HG02885 (cell line): Measurements from ENCODE around the gene PPA1.
A peak's percentile ranks its signal among the peaks of the same experiment; 100 is the strongest.
"Not testable (repeated sequence)": the region's sequence is repeated elsewhere in the genome, so short reads cannot be mapped to it uniquely, and the experiment has no call there.

Experiments
- ATAC-seq: cut with Tn5 transposase; IDR thresholded peaks from one replicate; pipeline ENCODE4 v1.9.1; 2021; ENCODE audit warnings: mild to moderate bottlenecking; ENCODE audit not compliant: unreplicated experiment, poor library complexity

The PPA1 gene

DNA sequence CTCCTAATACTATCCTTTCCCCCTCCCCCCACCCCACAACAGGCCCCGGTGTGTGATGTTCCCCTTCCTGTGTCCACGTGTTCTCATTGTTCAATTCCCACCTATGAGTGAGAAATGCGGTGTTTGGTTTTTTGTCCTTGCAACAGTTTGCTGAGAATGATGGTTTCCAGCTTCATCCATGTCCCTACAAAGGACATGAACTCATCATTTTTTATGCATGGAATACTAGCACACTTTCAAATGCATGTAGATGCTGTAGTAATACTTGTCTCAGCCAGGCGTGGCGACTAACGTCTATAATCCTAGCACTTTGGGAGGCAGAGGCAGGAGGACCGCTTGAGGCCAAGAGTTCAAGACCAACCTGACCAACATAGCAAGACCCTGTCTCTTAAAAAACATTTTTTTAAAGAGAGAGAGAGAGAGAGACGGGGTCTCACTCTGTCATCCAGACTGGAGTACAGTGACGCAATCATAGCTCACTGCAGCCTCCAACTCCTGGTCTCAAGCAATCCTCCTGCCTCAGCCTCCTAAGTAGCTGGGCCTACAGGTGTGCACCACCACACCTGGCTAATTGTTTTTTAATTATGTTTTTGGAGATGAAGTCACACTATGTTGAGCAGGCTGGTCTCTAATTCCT, 10.3 kb downstream of the PPA1 start:
- not testable (repeated sequence) for ATAC-seq

DNA sequence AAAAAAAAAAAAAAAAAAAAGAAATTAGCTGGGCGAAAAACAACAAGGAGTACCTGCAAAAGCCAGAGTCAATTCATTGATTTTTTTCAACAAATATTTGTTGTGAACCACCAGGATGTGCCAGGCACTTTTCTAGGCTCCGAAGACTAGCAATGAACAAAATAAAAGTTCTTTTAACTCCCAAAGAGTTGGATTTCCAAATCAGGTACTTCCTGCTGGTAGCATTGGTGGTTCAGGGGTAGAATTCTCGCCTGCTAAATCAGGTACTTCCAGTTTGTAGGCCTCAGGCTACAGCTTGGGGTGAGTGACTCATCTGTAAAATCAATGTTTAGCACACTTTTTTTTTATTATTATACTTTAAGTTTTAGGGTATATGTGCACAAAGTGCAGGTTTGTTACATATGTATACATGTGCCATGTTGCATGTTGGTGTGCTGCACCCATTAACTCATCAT, 10.9 kb downstream of the PPA1 start:
- ATAC-seq, result no peak

DNA sequence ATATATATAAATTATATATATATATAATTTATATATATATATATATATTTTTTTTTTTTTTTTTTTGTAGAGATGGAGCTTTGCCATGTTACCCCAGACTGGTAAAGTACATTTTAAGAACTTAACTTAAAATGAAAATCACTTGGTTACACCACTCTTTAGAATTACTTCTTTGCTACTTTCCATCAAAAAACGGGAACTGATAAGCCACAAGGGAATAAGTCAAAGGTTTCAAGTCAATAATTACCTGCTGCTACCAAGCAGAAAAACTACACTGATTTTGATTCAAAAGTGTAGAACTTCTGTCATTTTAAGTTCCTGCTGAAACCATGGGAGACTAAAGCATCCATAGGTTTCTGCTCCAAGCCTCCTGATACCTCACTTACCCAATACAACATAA, 12.2 kb downstream of the PPA1 start:
- peak; percentile 13 for ATAC-seq

DNA sequence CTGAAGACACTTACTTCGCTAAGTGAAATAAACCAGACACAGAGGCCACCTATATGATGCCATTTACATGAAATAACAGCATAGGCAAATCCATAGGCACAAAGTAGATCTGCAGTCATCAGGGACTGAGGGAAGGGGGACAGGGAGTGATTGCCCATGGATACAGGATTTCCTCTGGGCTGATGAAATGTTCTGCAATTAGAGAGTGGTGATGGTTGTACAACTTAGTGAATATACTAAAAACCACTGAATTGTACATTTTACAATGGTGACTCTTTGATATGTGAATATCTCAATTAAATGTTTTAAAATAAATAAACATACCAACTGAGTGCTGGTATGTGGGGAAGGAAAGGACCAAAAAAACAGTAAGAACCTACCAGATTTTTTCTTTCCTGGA, 20.4 kb downstream of the PPA1 start:
- ATAC-seq, result no peak

DNA sequence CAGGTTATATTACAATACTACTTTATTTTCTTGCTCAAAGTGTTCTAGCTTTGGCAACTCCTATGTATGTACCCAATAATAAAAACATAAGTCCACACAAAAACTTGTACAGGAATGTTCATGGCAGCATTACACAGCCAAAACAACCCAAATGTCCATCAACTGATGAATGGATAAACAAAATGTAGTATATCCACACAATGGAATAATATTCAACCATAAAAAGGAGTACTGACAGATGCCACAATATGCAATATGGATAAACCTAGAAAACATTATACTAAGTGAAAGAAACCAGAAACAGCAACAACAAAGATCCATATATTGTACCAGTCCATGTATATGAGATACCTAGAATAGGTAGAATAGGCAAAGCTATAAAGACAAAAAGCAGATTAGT, 21.0 kb downstream of the PPA1 start:
- ATAC-seq, result no peak

DNA sequence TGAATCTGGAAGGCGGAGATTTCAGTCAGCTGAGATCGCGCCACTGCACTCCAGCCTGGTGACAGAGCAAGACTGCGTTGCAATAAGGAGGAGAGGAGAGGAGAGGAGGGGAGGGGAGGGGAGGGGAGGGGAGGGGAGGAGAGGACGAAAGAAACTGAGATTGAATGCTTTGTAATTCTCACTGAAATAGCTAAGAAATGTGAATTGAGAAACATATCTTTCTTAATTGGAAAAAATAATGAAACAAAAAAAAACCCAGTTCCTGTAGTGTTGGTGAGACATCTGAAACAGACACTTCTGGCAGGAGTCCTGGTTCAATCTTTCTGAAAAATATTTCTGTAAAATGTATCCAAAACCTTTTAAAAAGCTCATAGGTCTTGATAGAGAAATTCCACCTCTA, 26.5 kb downstream of the PPA1 start:
- no peak for ATAC-seq

DNA sequence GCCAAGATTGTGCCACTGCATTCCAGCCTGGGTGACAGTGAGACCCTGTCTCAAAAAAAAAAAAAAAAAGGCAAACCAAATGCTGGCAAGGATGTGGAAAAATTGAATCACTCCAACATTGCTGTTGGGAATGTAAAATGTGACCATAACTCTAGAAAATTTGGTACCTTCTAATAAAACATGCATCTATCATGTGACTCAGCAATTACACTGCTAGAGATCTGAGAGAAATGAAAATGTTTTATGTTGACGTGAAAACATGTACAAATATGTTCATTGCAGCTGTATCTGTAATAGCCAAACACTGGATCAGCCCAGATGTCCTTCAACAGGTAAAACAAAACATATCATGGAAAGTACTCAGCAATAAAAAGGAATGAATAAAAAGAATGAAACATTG, 32.1 kb downstream of the PPA1 start:
- ATAC-seq, result no peak

DNA sequence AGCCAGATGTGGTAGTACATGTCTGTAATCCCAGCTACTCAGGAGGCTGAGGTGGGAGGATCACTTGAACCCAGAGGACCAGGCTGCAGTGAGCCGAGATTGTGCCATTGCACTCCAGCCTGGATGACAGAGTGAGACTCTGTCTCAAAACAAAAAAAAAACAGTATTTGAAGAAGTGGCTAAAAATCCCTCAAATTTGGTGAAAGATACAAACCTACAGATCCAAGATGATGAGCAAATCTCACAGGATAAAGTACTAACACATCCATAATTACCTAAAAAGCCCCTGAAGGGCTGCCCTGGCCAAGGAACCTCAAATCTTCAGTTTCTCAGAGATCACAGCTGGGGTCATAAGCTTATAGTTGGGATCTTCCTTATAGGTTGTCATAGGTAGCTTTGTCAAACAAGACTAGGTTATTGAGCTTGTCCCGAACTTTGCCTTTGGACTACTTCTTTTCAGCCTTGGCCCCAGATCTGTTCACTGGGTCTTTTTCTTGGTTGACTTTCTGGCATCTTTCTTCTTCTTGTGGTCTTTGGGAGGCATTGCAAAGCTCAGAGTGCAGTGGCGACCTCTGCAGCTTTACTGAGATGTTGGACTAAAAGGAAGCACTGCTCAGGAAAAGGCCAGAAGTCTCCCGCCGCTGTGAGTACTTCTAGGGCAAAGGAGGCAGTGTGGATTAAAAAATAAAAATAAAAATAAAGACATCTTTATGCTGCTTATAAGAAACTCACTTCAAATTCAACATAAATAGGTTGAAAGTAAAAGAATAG, 34.3 kb downstream of the PPA1 start:
- ATAC-seq, result no peak

DNA sequence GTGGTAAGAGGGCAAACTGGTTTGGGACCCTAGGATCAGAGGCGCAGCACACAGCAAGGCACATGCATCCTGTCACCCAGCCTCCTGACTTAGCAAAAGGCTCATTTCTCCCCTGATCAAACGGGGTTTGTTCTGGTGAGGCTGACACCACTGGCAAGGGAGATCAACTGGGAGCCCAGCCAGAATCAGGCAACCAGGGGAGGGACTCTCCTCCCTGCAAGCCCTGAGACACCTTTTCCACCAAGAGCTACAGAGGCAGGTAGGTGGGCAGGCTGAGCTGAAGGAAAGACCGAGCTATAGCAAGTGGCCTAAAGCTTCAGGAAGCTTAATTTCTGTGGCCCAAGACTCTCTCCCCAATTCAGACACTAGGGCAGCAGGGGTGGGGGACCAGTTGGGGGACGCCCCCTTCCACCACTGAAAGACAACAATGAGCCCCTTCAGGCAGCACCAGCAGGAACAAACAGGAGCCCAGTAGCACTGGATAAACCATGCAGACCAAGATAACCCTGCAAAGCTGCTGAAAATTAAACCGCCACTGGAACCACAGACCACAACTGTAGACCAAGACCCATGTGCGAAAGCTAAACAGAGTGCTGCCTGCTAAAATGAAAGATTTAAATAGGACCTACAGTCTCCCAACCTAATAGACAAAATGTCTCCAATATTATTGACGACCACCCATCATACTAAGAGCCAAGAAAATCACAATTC, 35.8 kb downstream of the PPA1 start:
- no peak for ATAC-seq

DNA sequence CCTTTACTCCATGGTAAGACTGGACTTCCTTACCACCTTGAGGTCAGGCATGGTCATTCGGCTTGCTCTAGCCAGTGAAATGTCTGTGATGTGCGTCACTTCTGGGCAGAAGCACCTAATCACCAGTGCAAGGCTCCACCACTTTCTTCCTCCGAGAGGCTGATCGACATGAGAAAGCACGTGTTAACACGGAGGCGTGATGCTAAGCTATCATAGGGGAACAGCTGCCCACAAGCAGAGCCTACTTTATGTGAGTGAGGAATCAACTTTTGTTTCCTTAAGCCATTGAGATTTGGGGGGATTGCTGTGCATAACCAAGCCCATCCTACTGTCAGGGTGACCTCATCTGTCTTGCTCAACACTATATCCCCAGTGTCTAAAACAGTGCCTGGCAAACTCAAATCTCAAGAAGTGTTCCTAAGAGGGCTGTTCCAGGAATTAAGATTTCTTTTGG, 39.8 kb downstream of the PPA1 start:
- ATAC-seq, result no peak

DNA sequence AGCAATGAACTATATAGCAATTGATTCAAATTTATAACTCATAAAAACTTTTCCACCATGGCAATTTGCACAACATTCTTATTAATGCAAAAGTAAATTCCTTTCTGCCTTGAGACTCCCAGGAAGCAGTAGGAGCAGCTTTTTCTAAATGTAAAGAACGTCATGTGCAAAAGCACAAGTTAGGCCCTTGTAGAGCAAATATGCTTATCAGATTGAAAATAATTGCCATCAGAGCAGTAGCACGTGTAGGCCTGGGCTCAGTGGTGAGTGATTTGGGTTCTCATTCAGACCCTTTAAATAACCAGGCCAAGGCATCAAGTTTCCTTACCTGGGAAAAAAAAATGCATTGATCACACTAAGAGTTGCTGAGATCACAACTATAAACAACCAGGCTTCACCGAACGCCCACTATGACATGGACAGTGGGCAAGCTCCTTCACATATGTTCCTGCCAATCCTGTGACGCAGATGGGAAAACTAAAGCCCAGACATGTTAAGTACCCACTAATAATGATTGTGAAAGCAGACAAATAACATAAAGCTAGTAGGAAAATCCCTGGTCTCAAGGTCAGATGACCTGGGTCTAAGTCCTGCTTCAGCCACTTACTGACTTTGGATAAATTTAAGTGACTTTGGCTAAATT, 40.8 kb downstream of the PPA1 start:
- no peak for ATAC-seq

DNA sequence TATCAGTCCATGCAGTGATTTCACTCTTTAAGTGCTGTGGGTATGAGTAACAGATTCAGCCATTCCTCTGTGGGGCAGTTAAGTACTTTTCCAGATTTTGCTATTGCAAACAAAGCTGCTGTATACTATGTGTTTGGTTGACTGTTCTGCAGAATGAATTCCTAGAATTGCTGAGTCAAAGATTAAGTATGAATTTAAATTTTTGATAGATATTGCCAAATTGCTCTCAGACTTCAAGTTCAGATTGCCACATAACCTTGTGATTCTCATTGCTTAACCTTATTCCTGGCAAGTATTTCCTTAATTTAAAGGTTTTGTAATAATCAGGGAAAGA, 41.3 kb downstream of the PPA1 start:
- ATAC-seq, result no peak

DNA sequence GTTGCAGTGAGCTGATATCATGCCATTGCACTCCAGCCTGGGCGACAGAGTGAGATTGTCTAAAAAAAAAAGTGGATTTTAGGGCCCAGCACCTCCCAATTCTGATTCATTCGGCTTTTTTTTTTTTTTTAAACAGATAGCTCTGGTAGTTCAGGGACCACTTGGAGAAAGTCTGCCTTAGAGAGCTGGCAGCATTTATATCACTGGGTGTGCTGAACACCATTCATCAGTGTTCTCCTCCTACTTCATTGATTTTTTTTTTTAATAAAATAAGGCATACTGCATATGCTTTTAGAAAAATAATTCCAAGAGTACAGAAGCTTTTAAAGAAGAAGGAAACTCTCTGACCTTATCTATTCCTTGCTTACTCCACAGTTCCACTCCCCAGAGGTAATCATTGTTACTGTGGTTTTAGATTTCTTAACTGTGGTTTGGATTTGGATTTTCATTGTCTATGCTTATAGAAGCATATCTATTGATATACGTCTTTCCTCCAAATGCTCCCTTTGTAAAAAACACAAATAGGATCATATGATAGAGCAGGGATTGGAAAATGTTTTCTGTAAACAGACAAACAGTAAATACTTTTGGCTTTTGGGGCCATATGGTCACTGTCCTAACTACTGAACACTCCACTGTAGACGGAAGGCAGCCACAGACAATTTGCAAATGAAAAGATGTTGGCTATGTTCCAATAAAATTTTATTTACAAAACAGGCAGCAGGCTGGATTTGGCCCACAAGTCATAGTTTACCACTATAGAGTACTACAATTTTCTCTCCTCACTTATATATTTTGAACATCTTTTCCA, 41.9 kb downstream of the PPA1 start:
- no peak for ATAC-seq

DNA sequence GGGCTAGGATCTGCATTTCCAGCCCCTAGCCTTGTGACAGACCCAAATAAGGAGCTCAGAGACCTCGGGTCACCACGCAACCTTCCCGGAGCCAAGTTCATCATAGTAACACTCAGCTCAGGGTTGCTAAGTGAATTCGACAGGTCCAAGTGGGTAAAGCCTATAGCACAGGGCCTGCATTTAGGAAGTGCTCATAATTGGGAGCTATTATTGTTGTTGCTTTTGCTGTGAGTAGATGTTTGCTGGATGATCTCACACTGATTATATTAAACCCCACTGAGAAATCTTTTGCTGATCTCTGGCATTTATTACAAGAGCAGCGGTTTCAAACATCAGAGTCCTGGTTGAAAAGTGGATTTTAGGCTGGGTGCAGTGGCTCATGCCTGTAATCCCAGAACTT, 42.6 kb downstream of the PPA1 start:
- ATAC-seq, result no peak

DNA sequence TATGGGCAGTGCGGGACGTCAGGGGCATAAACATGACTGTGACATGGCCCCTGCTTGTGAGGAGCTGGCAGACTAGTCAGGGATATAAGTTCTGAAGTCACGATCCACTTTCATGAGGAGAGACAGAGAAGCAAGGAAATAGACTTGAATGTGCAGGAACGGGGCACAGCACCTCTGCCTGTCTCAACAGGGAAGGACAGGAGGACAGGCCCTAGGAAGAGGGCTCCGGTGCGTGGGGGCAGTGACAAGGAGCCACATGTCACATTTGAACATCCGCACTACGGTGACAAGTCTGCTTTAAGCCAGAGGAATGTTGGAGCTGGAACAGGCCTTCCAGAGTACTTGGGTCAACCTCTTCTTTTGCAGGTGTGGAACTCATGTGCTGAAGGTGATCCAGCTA, 43.1 kb downstream of the PPA1 start:
- ATAC-seq, result no peak

DNA sequence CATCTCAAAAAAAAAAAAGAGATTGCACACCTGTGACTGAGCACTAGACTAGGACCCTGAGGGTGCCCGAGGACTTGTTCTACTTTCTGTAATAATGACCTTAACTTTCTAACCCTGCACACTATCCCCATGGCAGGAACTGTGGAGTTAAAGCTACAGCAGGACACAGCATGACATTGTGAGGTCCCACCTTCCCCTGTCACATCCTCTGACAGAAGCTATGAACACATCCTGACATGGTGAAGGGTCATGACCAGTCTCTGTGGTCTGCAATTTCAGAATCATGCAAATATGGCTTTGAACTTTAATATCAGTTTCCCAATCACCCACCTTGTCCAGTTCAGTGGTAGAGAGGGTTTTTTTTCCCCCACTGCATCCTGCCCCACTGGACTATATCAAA, 44.5 kb downstream of the PPA1 start:
- no peak for ATAC-seq

DNA sequence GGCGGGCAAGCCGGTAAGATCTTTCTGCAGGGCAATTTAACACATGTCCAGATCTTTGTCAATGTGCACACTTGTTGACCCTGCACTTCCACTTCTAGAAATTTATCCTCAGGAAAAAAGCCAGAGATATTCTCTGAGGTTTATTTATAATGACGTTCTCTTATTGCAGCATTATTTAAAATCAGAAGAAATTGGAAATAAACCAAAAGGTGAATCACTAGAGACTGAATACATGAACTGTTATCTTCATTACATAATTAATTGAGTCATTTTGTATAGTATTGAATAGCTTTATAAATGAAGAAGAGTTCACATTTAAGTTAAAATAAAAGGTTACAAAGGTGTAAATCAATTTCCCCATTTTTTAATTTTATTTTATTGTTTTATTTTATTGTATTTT, 46.7 kb downstream of the PPA1 start:
- ATAC-seq, result no peak

DNA sequence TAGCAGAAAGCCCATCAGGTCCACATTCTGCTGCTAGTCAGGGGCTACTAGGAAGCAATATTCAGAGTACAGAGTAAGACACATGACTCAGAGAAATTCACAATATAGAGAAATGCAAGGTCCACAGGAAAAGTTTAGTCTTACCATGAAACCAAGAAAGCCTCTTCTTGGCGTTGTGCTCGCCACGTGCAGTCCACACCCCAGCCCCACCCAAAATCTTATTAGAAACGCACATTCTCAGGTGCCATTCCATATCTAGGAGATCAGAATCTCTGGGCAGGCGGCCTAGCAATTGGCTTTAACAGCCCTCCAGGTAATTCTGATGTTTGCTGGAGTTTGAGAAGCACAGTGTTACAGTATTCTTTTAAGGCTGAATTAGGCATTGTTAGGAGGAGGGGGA, 47.1 kb downstream of the PPA1 start:
- ATAC-seq, result no peak

DNA sequence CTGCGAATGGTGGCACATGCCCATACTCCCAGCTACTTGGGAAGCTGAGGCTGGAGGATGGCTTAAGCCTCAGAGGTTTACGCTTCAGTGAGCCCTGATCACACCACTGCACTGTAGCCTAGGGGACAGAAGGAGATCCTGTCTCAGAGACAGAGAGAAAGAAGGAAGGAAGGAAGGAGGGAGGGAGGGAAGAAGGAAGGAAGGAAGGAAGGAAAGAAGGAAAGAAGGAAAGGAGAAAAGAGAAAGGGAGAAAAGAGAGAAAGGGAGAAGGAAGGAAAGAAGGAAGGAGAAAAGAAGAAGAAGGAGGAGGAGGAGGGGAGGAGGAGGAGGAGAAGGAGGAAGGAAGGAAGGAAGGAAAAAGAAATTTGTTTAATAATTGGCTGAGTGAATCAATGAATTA, 49.9 kb downstream of the PPA1 start:
- ATAC-seq, result no peak

DNA sequence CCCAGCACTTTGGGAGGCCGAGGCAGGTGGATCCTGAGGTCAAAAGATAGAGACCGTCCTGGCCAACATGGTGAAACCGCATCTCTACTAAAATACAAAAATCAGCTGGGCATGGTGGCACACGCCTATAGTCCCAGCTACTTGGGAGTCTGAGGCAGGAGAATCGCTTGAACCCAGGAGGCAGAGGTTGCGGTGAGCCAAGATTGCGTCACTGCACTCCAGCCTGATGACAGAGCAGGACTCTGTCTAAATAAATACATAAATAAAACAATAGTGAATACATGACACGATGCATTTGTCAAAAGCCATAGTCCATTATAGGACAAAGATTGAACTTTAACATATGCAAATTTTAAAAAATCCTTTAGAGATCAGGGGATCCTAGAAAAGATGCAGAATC, 54.0 kb downstream of the PPA1 start:
- not testable (repeated sequence) for ATAC-seq
